Renal cortex interstitium (tissue), 11 donors: ENCODE measurements around the gene TTC32. TPM values are rescaled to one million over a fixed set of nuclear protein-coding genes. Genes with fewer than 3 reads are reported as not detected.
"Not testable (repeated sequence)": the region's sequence is repeated elsewhere in the genome, so short reads cannot be mapped to it uniquely, and the experiment has no call there.

ENCODE experiments used
- DNase-seq, 11 donors: peaks; one replicate each; pipeline ENCODE4 v3.0.0-alpha.2; 2013; ENCODE audit warnings: low read depth in 9 of 11, low spot score in 4 of 11; ENCODE audit errors: extremely low read depth in 1 of 11
- polyA plus RNA-seq, 3 donors: library from polyadenylated mRNA; unstranded; fragments of 120-200 nt; gene quantifications; one replicate each; pipeline ENCODE4 v1.2.1, GENCODE V29; 2013; ENCODE audit not compliant: insufficient read length in 3 of 3

Gene TTC32
- polyA plus RNA-seq, 3 donors: 29.6 to 46.6 (median 38.8) TPM

DNA sequence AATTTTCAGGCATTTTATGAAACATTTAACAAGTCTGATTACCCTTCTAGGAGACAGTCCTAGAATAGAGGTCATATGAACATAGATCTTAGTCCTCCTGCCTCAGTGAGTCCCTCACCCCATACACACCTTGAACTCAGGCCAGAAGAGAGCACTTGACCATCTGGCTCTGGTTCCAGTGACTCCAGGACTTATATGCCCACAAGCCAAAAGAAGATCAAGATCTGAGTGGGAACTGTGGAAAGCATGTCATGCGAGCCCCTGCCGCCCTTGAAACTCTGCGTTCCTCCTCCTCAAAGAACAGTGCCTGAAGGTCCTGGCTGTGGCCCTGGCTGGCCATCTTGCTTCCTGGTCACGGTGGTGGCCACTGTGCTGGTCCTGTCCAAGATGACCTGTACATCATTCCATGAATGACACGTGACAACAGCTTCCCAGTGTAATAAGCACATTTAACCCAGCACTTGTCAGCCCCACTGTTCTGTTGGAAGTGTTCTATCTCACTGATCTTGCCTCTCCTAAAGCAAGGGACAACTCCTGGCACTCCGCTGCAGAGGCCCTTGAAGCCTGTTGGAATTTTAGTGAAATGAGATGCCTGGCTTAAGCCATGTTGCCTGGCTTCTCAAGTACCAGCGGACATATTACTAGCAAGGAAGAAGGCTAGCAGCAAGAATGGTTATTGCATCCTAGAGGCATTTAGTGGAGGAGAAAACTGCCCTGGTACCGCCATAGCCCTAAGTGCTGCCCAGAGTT lies 17.6 kb downstream of the TTC32 start:
- no peak for DNase-seq

DNA sequence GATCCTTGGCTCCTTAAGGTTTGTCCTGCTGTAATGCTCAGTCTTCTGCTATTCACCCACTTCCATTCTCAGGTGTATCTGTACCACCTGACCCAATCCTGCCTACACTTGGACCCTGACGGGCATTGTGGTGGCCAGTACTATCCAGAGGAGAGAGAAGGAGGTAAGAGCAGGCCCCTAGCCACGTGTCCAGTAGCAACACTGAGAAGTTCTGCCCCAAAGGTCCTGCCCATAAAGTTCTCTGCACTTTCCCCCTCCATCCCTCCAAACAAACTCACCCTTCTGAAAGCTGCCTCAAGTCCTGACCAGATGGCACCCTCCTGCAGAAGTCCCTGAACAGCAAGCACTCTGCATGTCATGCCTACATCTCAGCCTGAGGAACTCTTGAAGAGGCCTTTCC lies 18.3 kb downstream of the TTC32 start:
- DNase-seq: no peak

- no peak for DNase-seq
Measured at GRCh38 chr2:19882286-19882685, 19.5 kb downstream of the TTC32 start.

- DNase-seq: no peak
Measured at GRCh38 chr2:19881908-19882265, 19.9 kb downstream of the TTC32 start.

DNA sequence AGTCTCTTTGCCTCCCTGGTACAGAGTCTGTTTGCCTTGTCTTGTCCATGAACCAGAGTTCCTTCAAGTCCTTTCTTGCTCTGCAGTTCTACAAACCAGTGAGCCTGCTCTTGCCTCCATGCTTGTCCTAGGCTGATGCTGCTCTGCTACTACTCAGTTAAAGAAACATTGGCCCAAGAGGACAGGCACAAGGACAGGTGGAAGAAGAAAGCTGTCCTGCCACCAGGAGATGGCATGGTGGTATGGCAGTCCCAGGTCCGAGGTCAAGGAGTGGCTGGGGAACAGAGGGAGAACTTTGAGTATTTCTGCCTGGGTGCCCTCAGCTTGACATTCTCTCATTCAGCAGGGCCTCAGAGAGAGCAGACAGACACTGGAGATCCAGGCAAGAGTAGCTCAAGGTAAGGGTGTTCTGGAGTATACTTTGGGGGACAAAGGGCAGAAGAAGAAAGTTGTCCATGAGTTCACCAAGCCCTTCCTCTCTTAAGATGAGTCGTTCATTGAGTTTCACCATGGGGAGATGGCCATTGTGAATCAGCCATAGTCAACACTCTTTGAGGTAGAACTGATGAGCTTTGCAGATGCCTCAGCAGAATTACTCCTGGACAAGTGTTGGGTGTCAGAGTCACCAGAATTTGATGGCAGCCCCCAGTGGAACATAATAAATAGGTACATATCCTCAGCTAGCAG lies 20.4 kb downstream of the TTC32 start:
- no peak for DNase-seq

DNA sequence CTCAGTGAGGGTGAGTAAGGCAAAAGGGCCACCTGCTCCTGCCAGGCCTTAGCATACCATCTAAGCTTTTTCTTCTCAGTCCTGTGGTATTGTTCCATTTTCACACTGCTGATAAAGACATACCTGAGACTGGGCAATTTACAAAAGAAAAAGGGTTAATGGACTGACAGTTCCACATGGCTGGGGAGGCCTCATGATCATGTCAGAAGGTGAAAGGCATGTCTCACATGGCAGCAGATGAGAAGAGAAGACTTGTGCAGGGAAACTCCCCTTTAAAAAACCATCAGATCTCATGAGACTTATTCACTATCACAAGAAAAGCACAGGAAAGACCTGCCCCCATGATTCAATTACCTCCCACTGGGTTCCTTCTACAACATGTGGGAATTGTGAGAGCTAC lies 21.6 kb downstream of the TTC32 start:
- DNase-seq: not testable (repeated sequence)

DNA sequence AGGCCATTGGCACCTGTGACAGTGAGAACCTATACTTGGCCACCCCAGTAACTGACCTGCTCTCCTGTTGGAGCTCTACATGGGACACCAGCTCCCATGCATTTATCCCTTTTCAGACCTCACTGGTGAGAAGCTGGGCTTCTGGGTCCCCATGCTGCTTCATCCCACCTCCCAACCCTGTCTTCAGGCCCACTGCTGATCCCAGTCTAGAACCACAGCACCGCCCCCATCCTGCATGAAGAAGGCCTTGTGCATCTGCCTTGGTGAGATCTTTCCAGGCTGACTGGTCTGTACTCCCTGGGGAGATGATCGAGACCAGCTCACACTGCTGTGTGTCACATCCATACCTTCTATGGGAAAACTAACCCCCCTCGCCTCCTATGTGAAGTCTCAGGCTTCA lies 22.7 kb downstream of the TTC32 start:
- DNase-seq: no peak

DNA sequence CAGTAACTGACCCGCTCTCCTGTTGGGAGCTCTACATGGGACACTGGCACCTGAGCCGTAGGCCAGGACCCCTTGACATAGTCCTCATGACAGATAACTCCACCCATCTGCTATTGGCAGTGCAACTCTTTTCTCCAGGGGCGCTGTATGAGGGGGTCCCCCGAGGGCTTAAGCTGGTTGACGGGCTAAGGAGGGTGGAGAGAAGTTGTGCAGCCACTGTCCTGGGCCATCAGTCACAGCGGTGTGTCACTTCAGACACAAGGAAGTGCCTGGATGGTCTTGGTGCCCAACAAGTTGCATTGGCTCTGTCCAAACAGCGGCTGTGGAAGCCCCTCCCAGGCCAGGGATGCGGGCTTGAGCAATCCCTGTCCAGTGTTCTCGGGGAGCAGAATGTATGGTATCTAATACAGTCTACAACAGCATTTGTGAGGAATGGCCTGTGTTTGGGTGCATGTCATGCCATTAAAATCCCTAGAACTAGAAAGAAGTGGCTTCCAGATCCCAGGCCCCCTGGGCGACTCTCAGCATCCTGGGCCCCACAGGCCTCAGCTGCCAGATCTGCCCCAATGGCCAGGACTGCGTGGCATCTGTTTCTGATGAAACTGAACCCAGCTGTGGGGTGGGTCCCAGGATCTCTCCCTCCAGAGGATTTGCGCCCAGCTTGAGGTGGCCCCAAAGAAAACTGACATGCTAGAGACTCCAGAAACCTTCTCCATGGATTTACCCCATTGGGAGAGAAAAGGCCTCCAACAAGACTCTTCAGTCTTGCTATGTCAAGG lies 23.3 kb downstream of the TTC32 start:
- no peak for DNase-seq

GRCh38 chr2:19876751-19877150 lies 25.0 kb downstream of the TTC32 start:
- no peak for DNase-seq

- no peak for DNase-seq
Measured at GRCh38 chr2:19875280-19875679, 26.5 kb downstream of the TTC32 start.

DNA sequence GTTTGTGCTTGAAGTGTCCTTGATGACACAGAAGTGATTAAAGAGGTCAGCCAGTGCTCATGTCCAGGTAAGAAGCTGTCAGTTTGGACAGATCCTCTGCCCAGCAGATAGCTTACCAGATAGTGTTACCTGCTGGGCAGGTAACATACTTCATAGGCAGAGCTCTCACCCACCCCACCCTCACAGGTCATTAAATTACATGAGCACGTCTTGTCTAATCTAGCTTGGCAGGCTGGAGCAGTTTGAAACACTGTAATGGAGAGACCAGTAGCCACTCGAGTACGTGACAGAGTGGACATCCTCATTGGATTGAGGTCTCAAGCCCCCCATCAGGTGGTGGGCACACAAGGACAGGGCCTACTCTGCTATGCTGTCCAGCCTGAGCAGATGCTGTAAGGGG lies 27.1 kb downstream of the TTC32 start:
- DNase-seq: no peak

DNA sequence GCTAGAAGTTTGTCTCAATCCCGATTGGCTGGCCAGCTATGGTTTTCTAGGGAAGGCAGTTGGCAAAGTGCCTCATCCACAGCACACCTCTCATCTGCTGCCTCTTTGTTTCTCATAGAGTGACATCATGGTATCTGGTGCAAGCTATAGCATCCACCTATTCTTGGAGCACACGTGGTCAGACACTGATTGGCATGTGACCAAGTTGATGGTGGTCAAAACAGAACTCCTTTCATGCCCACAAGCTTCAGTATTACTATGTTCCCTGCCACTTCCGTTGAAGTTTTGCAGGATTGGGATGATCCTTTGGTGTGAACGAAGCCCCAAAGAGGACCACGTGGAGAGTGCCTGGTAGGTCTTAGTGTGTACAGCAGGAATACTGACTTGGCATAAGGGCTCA lies 28.8 kb downstream of the TTC32 start:
- no peak for DNase-seq

GRCh38 chr2:19872302-19872701 lies 29.5 kb downstream of the TTC32 start:
- no peak for DNase-seq

DNA sequence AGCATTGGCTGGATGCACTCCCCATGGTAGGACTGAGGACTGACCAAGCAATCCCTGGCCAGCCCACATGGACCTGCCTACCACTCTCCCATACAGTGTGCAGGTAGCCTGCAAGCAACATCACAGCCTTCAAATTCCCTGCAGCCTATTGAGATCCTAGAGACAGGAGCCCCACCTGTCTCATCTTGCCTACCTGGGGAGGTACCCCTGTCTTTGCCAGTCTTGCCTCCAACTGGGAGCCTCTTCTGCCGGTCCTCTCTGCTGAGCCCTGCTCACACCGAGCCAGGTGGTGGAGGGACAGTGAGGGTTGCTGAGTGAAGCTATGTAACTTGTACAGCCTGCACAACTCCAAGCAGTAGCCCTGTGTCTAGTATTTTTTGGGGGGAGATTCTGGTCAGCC lies 29.9 kb downstream of the TTC32 start:
- no peak for DNase-seq

GRCh38 chr2:19870792-19871191 lies 31.0 kb downstream of the TTC32 start:
- DNase-seq: no peak

DNA sequence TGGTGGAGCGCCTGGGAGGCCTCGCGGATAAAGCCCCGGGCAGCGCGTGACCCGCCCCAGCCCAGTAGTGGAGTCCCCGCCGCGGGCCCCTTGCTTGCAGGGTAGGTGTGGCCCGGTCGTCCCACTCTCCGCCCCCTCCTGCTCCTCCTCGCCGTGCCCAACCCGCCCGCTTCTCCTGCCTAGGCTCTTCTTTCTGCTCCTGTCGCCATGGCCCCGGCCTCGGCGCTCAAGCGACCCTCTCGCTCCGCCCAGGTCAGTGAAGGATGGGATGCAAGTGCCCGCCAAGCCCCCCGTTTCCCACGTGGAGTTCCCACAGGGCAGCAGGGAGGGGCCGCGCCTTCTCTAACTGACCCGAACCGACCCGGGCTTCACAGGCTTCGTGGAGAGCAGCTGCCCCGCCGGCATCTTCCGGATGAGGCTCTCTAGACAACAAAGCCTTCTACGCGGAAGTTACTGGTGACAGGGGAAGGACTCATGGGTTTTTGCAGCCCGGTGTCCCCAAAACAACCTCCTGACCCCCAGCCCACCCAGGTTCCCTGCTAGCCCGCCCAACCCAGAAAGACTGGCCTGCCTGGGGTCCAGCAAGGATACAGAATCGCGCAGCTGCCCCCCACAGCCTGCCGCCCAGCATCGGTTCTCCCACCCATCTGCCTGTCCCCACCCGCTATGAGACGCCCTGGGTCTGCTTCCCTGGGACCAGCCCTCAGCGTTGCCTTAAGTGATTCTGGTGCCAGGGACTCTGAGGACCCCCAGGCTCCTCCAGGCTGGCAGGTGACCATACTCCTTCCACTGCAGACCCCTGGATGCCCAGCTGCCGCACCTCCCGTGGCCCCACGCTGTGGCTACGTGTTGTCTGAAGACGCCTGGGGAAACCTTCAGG lies 32.8 kb downstream of the TTC32 start:
- DNase-seq: peak in 5 of 11 donors; percentile 38 to 52 (median 40)

- DNase-seq: no peak
Measured at GRCh38 chr2:19868224-19868623, 33.6 kb downstream of the TTC32 start.

DNA sequence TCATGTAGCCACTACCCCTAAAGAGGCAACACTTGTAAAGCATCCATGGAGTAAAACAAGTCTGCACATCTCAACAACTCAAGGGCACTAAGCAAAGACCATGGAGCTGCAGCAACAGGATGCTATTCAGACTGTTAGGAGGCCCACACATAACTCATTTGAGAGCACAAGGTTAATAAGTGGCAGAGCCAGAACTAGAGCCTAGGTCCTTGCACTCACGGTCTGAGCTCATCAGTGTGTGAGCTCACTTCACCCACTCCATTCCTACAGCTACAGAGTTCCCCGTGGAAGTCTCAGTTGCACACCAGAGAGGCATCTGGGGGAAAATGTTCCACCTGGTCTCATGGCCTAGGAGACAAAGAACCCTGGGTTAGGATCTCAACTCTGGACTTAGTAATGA lies 35.0 kb downstream of the TTC32 start:
- DNase-seq: no peak

DNA sequence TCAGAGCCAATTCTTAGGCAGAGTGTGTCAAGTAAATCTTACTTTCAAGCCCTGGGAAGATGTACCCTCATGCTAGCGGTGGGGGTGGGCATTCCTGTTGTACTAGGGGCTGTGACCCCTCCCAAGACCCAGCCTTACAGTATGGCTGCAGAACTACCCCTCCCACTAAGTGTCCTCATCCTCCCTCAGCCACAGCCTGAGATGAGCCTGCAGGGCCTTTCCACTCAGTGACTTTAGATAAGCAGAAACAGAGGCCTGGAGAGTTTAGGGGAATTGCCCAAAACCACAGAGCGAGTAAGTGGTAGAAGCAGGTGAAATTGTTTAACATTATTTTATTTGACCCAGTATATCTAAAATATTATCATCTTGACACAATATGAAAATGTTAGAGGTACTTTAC lies 36.6 kb downstream of the TTC32 start:
- DNase-seq: no peak
